WTC11 (cell line): ENCODE data around the gene GABBR2. TPM values are rescaled to one million over a fixed set of nuclear protein-coding genes. Genes with fewer than 3 reads are reported as not detected.

Experiments used
- ATAC-seq: fragments of 200-7000 bp; cut with Tn5 transposase; 2 replicates; pipeline ENCODE4 v1.10.0; 2021; ENCODE audit warnings: mild to moderate bottlenecking, moderate library complexity
- CTCF ChIA-PET: fragments of 300-600 bp; sonication (Branson Sonifier 250); formaldehyde crosslinking; loops from one replicate; lab custom pipeline; 2021; ENCODE audit warnings: antibody characterized with exemption; lab: Charles Lee
- POLR2A ChIA-PET: fragments of 350-600 bp; sonication (Branson Sonifier 250); formaldehyde crosslinking; loops from one replicate; lab custom pipeline; 2021; ENCODE audit warnings: antibody characterized with exemption; lab: Charles Lee
- DNase-seq: peaks from one replicate; pipeline ENCODE4 v3.0.0; 2021; ENCODE audit warnings: low spot score
- H3K27ac Mint-ChIP-seq: 2 replicates; pipeline ENCODE4 v1.8.0; 2021; ENCODE audit warnings: mixed read lengths
- H3K27me3 Mint-ChIP-seq: 2 replicates; pipeline ENCODE4 v1.8.0; 2021; ENCODE audit warnings: low read depth, mild to moderate bottlenecking, moderate library complexity, mixed read lengths
- H3K36me3 Mint-ChIP-seq: 2 replicates; pipeline ENCODE4 v1.8.0; 2021; ENCODE audit warnings: mixed read lengths
- H3K4me1 Mint-ChIP-seq: 2 replicates; pipeline ENCODE4 v1.8.0; 2022; ENCODE audit warnings: mixed read lengths
- H3K4me3 Mint-ChIP-seq: 2 replicates; pipeline ENCODE4 v1.8.0; 2021; ENCODE audit warnings: mild to moderate bottlenecking, moderate library complexity, mixed read lengths
- H3K9me3 Mint-ChIP-seq: 2 replicates; pipeline ENCODE4 v1.8.0; 2021; ENCODE audit warnings: mixed read lengths
- AFF4 ChIP-seq: sonication (generic); formaldehyde crosslinking; IDR thresholded peaks from 2 replicates; pipeline ENCODE4 v1.8.1; 2023; ENCODE audit warnings: mild to moderate bottlenecking, missing genetic modification reagents, borderline replicate concordance
- ATF2 ChIP-seq: sonication (generic); formaldehyde crosslinking; IDR thresholded peaks from 2 replicates; pipeline ENCODE4 v1.8.1; 2022; ENCODE audit warnings: low read depth, missing genetic modification reagents, borderline replicate concordance
- CBFB ChIP-seq: sonication (generic); formaldehyde crosslinking; IDR thresholded peaks from 2 replicates; pipeline ENCODE4 v1.8.1; 2022; ENCODE audit warnings: mild to moderate bottlenecking, low read depth, missing genetic modification reagents
- CDX4 ChIP-seq: fragments of 250-450 bp; sonication (Bioruptor Pico); IDR thresholded peaks from 2 replicates; pipeline ENCODE4 v1.9.0; 2021; ENCODE audit warnings: moderate library complexity, mild to moderate bottlenecking, inconsistent platforms, borderline replicate concordance
- CREM ChIP-seq: sonication (generic); formaldehyde crosslinking; IDR thresholded peaks from 2 replicates; pipeline ENCODE4 v1.8.1; 2022; ENCODE audit warnings: mild to moderate bottlenecking, missing genetic modification reagents, moderate library complexity
- E2F4 ChIP-seq: sonication (generic); formaldehyde crosslinking; IDR thresholded peaks from 2 replicates; pipeline ENCODE4 v1.8.1; 2022; ENCODE audit warnings: low read depth, mild to moderate bottlenecking, moderate library complexity, missing genetic modification reagents, borderline replicate concordance
- ESRRA ChIP-seq: sonication (generic); formaldehyde crosslinking; IDR thresholded peaks from 2 replicates; pipeline ENCODE4 v1.8.1; 2022; ENCODE audit warnings: mild to moderate bottlenecking, missing genetic modification reagents, borderline replicate concordance
- FOXK1 ChIP-seq: sonication (generic); formaldehyde crosslinking; IDR thresholded peaks from 2 replicates; pipeline ENCODE4 v1.8.0; 2022; ENCODE audit warnings: mild to moderate bottlenecking, moderate library complexity, missing genetic modification reagents
- KAT7 ChIP-seq: sonication (generic); formaldehyde crosslinking; IDR thresholded peaks from 2 replicates; pipeline ENCODE4 v1.8.1; 2023; ENCODE audit warnings: missing genetic modification reagents, mild to moderate bottlenecking, borderline replicate concordance
- MXD4 ChIP-seq: fragments of 250-450 bp; sonication (Bioruptor Pico); IDR thresholded peaks from 2 replicates; pipeline ENCODE4 v1.8.0; 2021; ENCODE audit warnings: mild to moderate bottlenecking, moderate library complexity, borderline replicate concordance
- SMAD3 ChIP-seq: sonication (generic); formaldehyde crosslinking; IDR thresholded peaks from 2 replicates; pipeline ENCODE4 v1.8.0; 2022; ENCODE audit warnings: missing genetic modification reagents, mild to moderate bottlenecking, borderline replicate concordance
- SMAD4 ChIP-seq: sonication (generic); formaldehyde crosslinking; IDR thresholded peaks from 2 replicates; pipeline ENCODE4 v1.8.0; 2022; ENCODE audit warnings: mild to moderate bottlenecking, missing genetic modification reagents
- SOX15 ChIP-seq: fragments of 250-450 bp; sonication (Bioruptor Pico); IDR thresholded peaks from 2 replicates; pipeline ENCODE4 v1.9.0; 2021; ENCODE audit warnings: mild to moderate bottlenecking
- TEAD1 ChIP-seq: sonication (generic); formaldehyde crosslinking; IDR thresholded peaks from 2 replicates; pipeline ENCODE4 v1.8.0; 2022; ENCODE audit warnings: mild to moderate bottlenecking, missing genetic modification reagents
- ZNF138 ChIP-seq: sonication (generic); formaldehyde crosslinking; conservative IDR thresholded peaks from 2 replicates; pipeline ENCODE4 v1.8.1; 2022; ENCODE audit warnings: mild to moderate bottlenecking, moderate library complexity, missing genetic modification reagents
- ZNF232 ChIP-seq: sonication (generic); formaldehyde crosslinking; IDR thresholded peaks from 2 replicates; pipeline ENCODE4 v1.8.0; 2022; ENCODE audit warnings: mild to moderate bottlenecking, missing genetic modification reagents
- ZNF263 ChIP-seq: sonication (generic); formaldehyde crosslinking; IDR thresholded peaks from 2 replicates; pipeline ENCODE4 v1.8.1; 2022; ENCODE audit warnings: low read depth, mild to moderate bottlenecking, moderate library complexity, missing genetic modification reagents
- ZNF317 ChIP-seq: sonication (generic); formaldehyde crosslinking; IDR thresholded peaks from 2 replicates; pipeline ENCODE4 v1.8.1; 2023; ENCODE audit warnings: low read depth, mild to moderate bottlenecking, moderate library complexity, missing genetic modification reagents, borderline replicate concordance
- ZNF532 ChIP-seq: fragments of 250-450 bp; sonication (Bioruptor Pico); IDR thresholded peaks from 2 replicates; pipeline ENCODE4 v1.9.0; 2021; ENCODE audit warnings: mild to moderate bottlenecking, borderline replicate concordance
- ZNF671 ChIP-seq: fragments of 250-450 bp; sonication (Bioruptor Pico); IDR thresholded peaks from 2 replicates; pipeline ENCODE4 v1.8.0; 2021; ENCODE audit warnings: mild to moderate bottlenecking
- ZSCAN18 ChIP-seq: fragments of 250-450 bp; sonication (Bioruptor Pico); IDR thresholded peaks from 2 replicates; pipeline ENCODE4 v2.1.2; 2022; ENCODE audit warnings: mild to moderate bottlenecking, moderate library complexity
- total RNA-seq: library from RNA; stranded (reverse); gene quantifications from 3 replicates; pipeline ENCODE4 v1.2.3, GENCODE V29; 2021

Gene GABBR2
- total RNA-seq, 1 experiment from 2014 or later = 0.92 TPM

GRCh38 chr9:98575379-98576346 is 133.1 kb downstream of the GABBR2 start (continued):
- TF ChIP-seq AFF4 (CRISPR knock-in tag) (no peak), ZNF317 (no peak), ZNF232 (CRISPR knock-in tag) (no peak), ZNF532 (CRISPR knock-in tag) (no peak), ZNF138 (CRISPR knock-in tag) (no peak), MXD4 (CRISPR knock-in tag) (no peak), SMAD4 (no peak), ZNF263 (CRISPR knock-in tag) (no peak)
- TF ChIP-seq, all 79 proteins: peak for 0

GRCh38 chr9:98573749-98574278 is 134.9 kb downstream of the GABBR2 start:
- ChIA-PET POLR2A (no interaction called here), CTCF (interaction anchor here (0.9 to 1.9 kb wide), 2 partner anchors 37 to 133 kb away, joined by 3 to 4 read pairs; no protein-coding TSS in a partner anchor)
- no peak overlapping the region for H3K27ac Mint-ChIP-seq
- no peak for TF ChIP-seq KAT7 (CRISPR knock-in tag)
- no peak for TF ChIP-seq TEAD1 (CRISPR knock-in tag)
- TF ChIP-seq ZNF671 (CRISPR knock-in tag) = no peak
- TF ChIP-seq ESRRA (CRISPR knock-in tag) = no peak
- no peak for TF ChIP-seq E2F4 (CRISPR knock-in tag)
- TF ChIP-seq ATF2 (CRISPR knock-in tag) = no peak
- TF ChIP-seq SOX15 (CRISPR knock-in tag) = no peak
- TF ChIP-seq CDX4 (CRISPR knock-in tag) = no peak
- no peak for TF ChIP-seq CBFB (CRISPR knock-in tag)
- TF ChIP-seq SMAD3 (CRISPR knock-in tag) = no peak
- no peak for TF ChIP-seq CREM (CRISPR knock-in tag)
- TF ChIP-seq ZSCAN18 (CRISPR knock-in tag) = no peak
- no peak for TF ChIP-seq ZNF138 (CRISPR knock-in tag)
- no peak for TF ChIP-seq FOXK1 (CRISPR knock-in tag)

More at GRCh38 chr9:98573749-98574278, 134.9 kb downstream of the GABBR2 start:
- Mint-ChIP-seq H3K9me3 (0 out of 2 replicates have a peak, but pooled peaks cover 4% of the 10 kb centered on the region), H3K27me3 (no peaks in the 10 kb centered on the region; the same call in 1 of the 2 replicates), H3K36me3 (no peaks in the 10 kb centered on the region), H3K4me1 (no peaks in the 10 kb centered on the region), H3K4me3 (no peak overlapping the region)
- ATAC-seq (no peak), DNase-seq (no peak)
